SH-SY5Y (cell line): Measurements from ENCODE around the gene MR1.

Experiments
- GATA2 ChIP-seq: IDR thresholded peaks from 2 replicates; pipeline ENCODE4 v1.6.1; 2011; ENCODE audit warnings: mild to moderate bottlenecking, low read depth, low read length
- GATA3 ChIP-seq: IDR thresholded peaks from 2 replicates; pipeline ENCODE4 v1.6.1; 2011; ENCODE audit warnings: low read depth, mild to moderate bottlenecking, low read length, moderate library complexity

- TF ChIP-seq GATA3 (no peak), GATA2 (no peak)
Observed at GRCh38 chr1:181075766-181076350, 42.1 kb downstream of the MR1 start.
